CD8-positive, alpha-beta memory T cell (primary cell): ENCODE data around the gene HOXC11. TPM values are rescaled to one million over a fixed set of nuclear protein-coding genes. Genes with fewer than 3 reads are reported as not detected.

Experiments
- CTCF ChIA-PET: fragments of 350-600 bp; sonication (Branson Sonifier 250); formaldehyde crosslinking; loops from one replicate; lab custom pipeline; 2021; ENCODE audit warnings: antibody characterized with exemption; lab: Charles Lee
- POLR2A ChIA-PET: fragments of 350-600 bp; sonication (Branson Sonifier 250); formaldehyde crosslinking; loops from one replicate; lab custom pipeline; 2021; ENCODE audit warnings: antibody characterized with exemption; lab: Charles Lee
- DNase-seq, 5 donors: peaks; one replicate each; pipeline versions ENCODE4 v3.0.0 to v3.0.0-alpha.2; 2020 to 2022; ENCODE audit warnings: mixed read lengths in 1 of 5
- H3K27ac ChIP-seq: one replicate; pipeline ENCODE4 v1.7.0; 2013; ENCODE audit warnings: low read depth, mild to moderate bottlenecking, low read length, moderate library complexity
- H3K27me3 ChIP-seq: 2 replicates; pipeline ENCODE4 v1.7.0; 2013; ENCODE audit warnings: low read length, mild to moderate bottlenecking; ENCODE audit not compliant: insufficient read depth, poor library complexity, severe bottlenecking
- H3K36me3 ChIP-seq: 2 replicates; pipeline ENCODE4 v1.7.0; 2013; ENCODE audit warnings: mild to moderate bottlenecking, low read length, moderate library complexity; ENCODE audit not compliant: insufficient read depth
- H3K4me1 ChIP-seq: 2 replicates; pipeline ENCODE4 v1.7.0; 2013; ENCODE audit warnings: mild to moderate bottlenecking, low read length, moderate library complexity; ENCODE audit not compliant: insufficient read depth
- H3K4me3 ChIP-seq: 2 replicates; pipeline ENCODE4 v1.7.0; 2013; ENCODE audit warnings: mild to moderate bottlenecking, low read length
- H3K9me3 ChIP-seq: 2 replicates; pipeline ENCODE4 v1.7.0; 2013; ENCODE audit warnings: mild to moderate bottlenecking, low read length
- H3K27ac Mint-ChIP-seq, 8 donors: one replicate each; pipeline ENCODE4 v1.8.0; 2020 to 2021; ENCODE audit warnings: mixed read lengths in 8 of 8, mild to moderate bottlenecking in 6 of 8, inconsistent platforms in 3 of 8, moderate library complexity in 3 of 8
- H3K27me3 Mint-ChIP-seq, 2 donors: one replicate each; pipeline ENCODE4 v1.8.0; 2020 to 2021; ENCODE audit warnings: mixed read lengths in 2 of 2, mild to moderate bottlenecking in 1 of 2, moderate library complexity in 1 of 2
- H3K36me3 Mint-ChIP-seq, 3 donors: one replicate each; pipeline ENCODE4 v1.8.0; 2020 to 2021; ENCODE audit warnings: mixed read lengths in 3 of 3, inconsistent platforms in 1 of 3, mild to moderate bottlenecking in 1 of 3
- H3K4me1 Mint-ChIP-seq, 3 donors: one replicate each; pipeline ENCODE4 v1.8.0; 2020 to 2021; ENCODE audit warnings: mixed read lengths in 3 of 3, inconsistent platforms in 1 of 3, mild to moderate bottlenecking in 1 of 3
- H3K4me3 Mint-ChIP-seq, 7 donors: one replicate each; pipeline ENCODE4 v1.8.0; 2020 to 2021; ENCODE audit warnings: mixed read lengths in 7 of 7, mild to moderate bottlenecking in 6 of 7, moderate library complexity in 4 of 7, inconsistent platforms in 2 of 7
- H3K9me3 Mint-ChIP-seq, 5 donors: one replicate each; pipeline ENCODE4 v1.8.0; 2020 to 2022; ENCODE audit warnings: mixed read lengths in 5 of 5, mild to moderate bottlenecking in 3 of 5, moderate library complexity in 2 of 5, inconsistent platforms in 1 of 5
- polyA plus RNA-seq: library from polyadenylated mRNA; unstranded; fragments of 300-500 nt; fragmentation: Illumina TruSeq; gene quantifications from one replicate; pipeline ENCODE4 v1.2.3, GENCODE V29; 2021
- total RNA-seq, 2 experiments: library from RNA; stranded (reverse); gene quantifications; one replicate each; pipeline ENCODE4 v1.2.3, GENCODE V29; 2021

The HOXC11 gene
- not detected for total RNA-seq
- not detected for polyA plus RNA-seq

- H3K36me3 ChIP-seq, result no peaks in the 10 kb centered on the region
- peaks cover 21% of the 10 kb centered on the region for H3K4me1 ChIP-seq
- peaks cover 98% of the 10 kb centered on the region for H3K27me3 ChIP-seq
- Mint-ChIP-seq H3K36me3 (no peaks in the 10 kb centered on the region), H3K9me3 (peaks cover 0 to 15% (median 12%) of the 10 kb centered on the region in 5 donors), H3K4me3 (peak within 1 kb of the TSS; percentile 58 to 86 (median 71)), H3K27me3 (peaks cover 92 to 95% of the 10 kb centered on the region in 2 donors), H3K27ac (peak within 1 kb of the TSS in 4 of 8 donors; percentile 13 to 85 (median 78)), H3K4me1 (peaks cover 21 to 36% (median 26%) of the 10 kb centered on the region in 3 donors)
- H3K4me3 ChIP-seq, result no peak within 1 kb of the TSS
- CTCF ChIA-PET, result interaction anchor here (0.8 kb wide), 1 partner anchor 229 kb away, joined by 3 read pairs; no protein-coding TSS in a partner anchor
- no peak for DNase-seq
- no peak within 1 kb of the TSS for H3K27ac ChIP-seq
- POLR2A ChIA-PET, result no interaction called here
- H3K9me3 ChIP-seq, result no peaks in the 10 kb centered on the region
Measured at GRCh38 chr12:53972722-53973235, at the start of gene HOXC11. TSS of gene HOXC11 (plus strand) at chr12:53973126. CDS start at chr12:53973242, 116 bp downstream.

- Histone ChIP-seq H3K36me3 (no peaks in the 10 kb centered on the region), H3K9me3 (no peaks in the 10 kb centered on the region), H3K27ac (no peak overlapping the region), H3K27me3 (peaks cover 65% of the 10 kb centered on the region), H3K4me3 (no peak overlapping the region), H3K4me1 (no peaks in the 10 kb centered on the region)
- Mint-ChIP-seq H3K36me3 (no peaks in the 10 kb centered on the region), H3K27me3 (peaks cover 67 to 92% of the 10 kb centered on the region in 2 donors), H3K9me3 (peaks cover 0 to 2% (median 0%) of the 10 kb centered on the region in 5 donors), H3K4me3 (no peak overlapping the region), H3K27ac (no peak overlapping the region), H3K4me1 (no peaks in the 10 kb centered on the region)
- DNase-seq, result no peak
- POLR2A ChIA-PET, result no interaction called here
- CTCF ChIA-PET, result no interaction called here
Measured at GRCh38 chr12:53924521-53925405, 48.2 kb upstream of the HOXC11 start.

GRCh38 chr12:53927220-53928029, 45.5 kb upstream of the HOXC11 start:
- no peak overlapping the region for H3K27ac ChIP-seq
- Mint-ChIP-seq H3K36me3 (no peaks in the 10 kb centered on the region), H3K9me3 (peaks cover 0 to 2% (median 0%) of the 10 kb centered on the region in 5 donors), H3K4me3 (peak overlapping the region in 1 of 7 donors; percentile 24), H3K27ac (no peak overlapping the region), H3K4me1 (no peaks in the 10 kb centered on the region), H3K27me3 (peaks cover 82 to 92% of the 10 kb centered on the region in 2 donors)
- POLR2A ChIA-PET, result interaction anchor here (0.7 kb wide), 1 partner anchor 105 kb away, joined by 3 read pairs; the partner anchor contains the start of gene HOXC5
- H3K4me1 ChIP-seq, result no peaks in the 10 kb centered on the region
- H3K4me3 ChIP-seq, result no peak overlapping the region
- CTCF ChIA-PET, result no interaction called here
- H3K27me3 ChIP-seq, result peaks cover 70% of the 10 kb centered on the region
- no peak for DNase-seq
- no peaks in the 10 kb centered on the region for H3K9me3 ChIP-seq
- no peaks in the 10 kb centered on the region for H3K36me3 ChIP-seq

- peaks cover 84 to 92% of the 10 kb centered on the region in 2 donors for H3K27me3 Mint-ChIP-seq
- DNase-seq, result no peak
- Histone ChIP-seq H3K9me3 (no peaks in the 10 kb centered on the region), H3K4me3 (no peak overlapping the region), H3K27ac (no peak overlapping the region), H3K36me3 (no peaks in the 10 kb centered on the region), H3K27me3 (peaks cover 77% of the 10 kb centered on the region), H3K4me1 (no peaks in the 10 kb centered on the region)
- CTCF ChIA-PET, result no interaction called here
- POLR2A ChIA-PET, result interaction anchor here (0.7 kb wide), 1 partner anchor 104 kb away, joined by 3 read pairs; the partner anchor contains the start of gene HOXC5
- no peak overlapping the region for H3K4me3 Mint-ChIP-seq
- H3K4me1 Mint-ChIP-seq, result no peaks in the 10 kb centered on the region
- peaks cover 0 to 2% (median 0%) of the 10 kb centered on the region in 5 donors for H3K9me3 Mint-ChIP-seq
- no peak overlapping the region for H3K27ac Mint-ChIP-seq
- no peaks in the 10 kb centered on the region for H3K36me3 Mint-ChIP-seq
Measured at GRCh38 chr12:53928054-53928835, 44.7 kb upstream of the HOXC11 start.

- Histone ChIP-seq H3K36me3 (no peaks in the 10 kb centered on the region), H3K9me3 (no peaks in the 10 kb centered on the region), H3K4me3 (no peak overlapping the region), H3K27me3 (peaks cover 80% of the 10 kb centered on the region), H3K27ac (no peak overlapping the region), H3K4me1 (no peaks in the 10 kb centered on the region)
- ChIA-PET CTCF (no interaction called here), POLR2A (no interaction called here)
- H3K9me3 Mint-ChIP-seq, result peaks cover 0 to 2% (median 0%) of the 10 kb centered on the region in 5 donors
- peaks cover 83 to 92% of the 10 kb centered on the region in 2 donors for H3K27me3 Mint-ChIP-seq
- no peak overlapping the region for H3K27ac Mint-ChIP-seq
- H3K36me3 Mint-ChIP-seq, result no peaks in the 10 kb centered on the region
- DNase-seq, result no peak
- H3K4me3 Mint-ChIP-seq, result no peak overlapping the region
- no peaks in the 10 kb centered on the region for H3K4me1 Mint-ChIP-seq
Measured at GRCh38 chr12:53929527-53929926, 43.4 kb upstream of the HOXC11 start.

GRCh38 chr12:53930591-53931255, 42.2 kb upstream of the HOXC11 start:
- Mint-ChIP-seq H3K4me3 (no peak overlapping the region), H3K36me3 (no peaks in the 10 kb centered on the region), H3K27me3 (peaks cover 86 to 92% of the 10 kb centered on the region in 2 donors), H3K27ac (no peak overlapping the region), H3K4me1 (peaks cover 7 to 9% (median 8%) of the 10 kb centered on the region in 3 donors), H3K9me3 (peaks cover 0 to 2% (median 0%) of the 10 kb centered on the region in 5 donors)
- Histone ChIP-seq H3K4me3 (no peak overlapping the region), H3K27me3 (peaks cover 74% of the 10 kb centered on the region), H3K27ac (no peak overlapping the region), H3K36me3 (no peaks in the 10 kb centered on the region), H3K4me1 (peaks cover 7% of the 10 kb centered on the region), H3K9me3 (no peaks in the 10 kb centered on the region)
- CTCF ChIA-PET, result no interaction called here
- no peak for DNase-seq
- POLR2A ChIA-PET, result no interaction called here
